ENCODE results near the gene SPPL3.
A peak's percentile ranks its signal among the peaks of the same experiment; 100 is the strongest.
"Not testable (repeated sequence)": the region's sequence is repeated elsewhere in the genome, so short reads cannot be mapped to it uniquely, and the experiment has no call there.

Gene SPPL3

DNA sequence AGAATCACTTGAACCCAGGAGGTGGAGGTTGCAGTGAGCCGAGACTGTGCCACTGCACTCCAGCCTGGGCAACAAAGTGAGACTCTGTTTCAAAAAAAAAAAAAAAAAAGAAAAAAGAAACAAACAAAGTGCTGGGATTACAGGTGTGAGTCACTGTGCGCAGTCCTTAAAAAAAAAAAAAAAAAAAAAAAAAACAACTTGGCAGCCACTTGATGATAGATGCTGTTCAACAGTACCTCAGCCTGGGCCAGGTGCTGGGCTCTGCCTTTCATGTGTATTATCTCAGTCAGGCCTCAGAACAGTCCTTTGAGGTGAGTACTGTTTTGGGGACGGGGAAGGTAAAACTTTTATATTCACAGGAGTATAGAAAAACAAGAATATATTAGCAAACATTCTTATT is 169.0 kb downstream of the SPPL3 start:
- Histone ChIP-seq H3K36me3 (ENCODE audit: control insufficient read depth, low read depth, low read length) (no peaks in the 10 kb centered on the region), H3K4me3 (ENCODE audit: low read length) (no peak overlapping the region), H3K9me3 (ENCODE audit: control insufficient read depth, low read depth, low read length) (no peaks in the 10 kb centered on the region), H3K27ac (ENCODE audit: low read length) (no peak overlapping the region), H3K27me3 (ENCODE audit: control insufficient read depth, insufficient read depth, low read length) (no peaks in the 10 kb centered on the region), H3K9ac (ENCODE audit: low read length) (no peak overlapping the region), H3K4me1 (ENCODE audit: control insufficient read depth, low read depth, low read length) (no peaks in the 10 kb centered on the region)

DNA sequence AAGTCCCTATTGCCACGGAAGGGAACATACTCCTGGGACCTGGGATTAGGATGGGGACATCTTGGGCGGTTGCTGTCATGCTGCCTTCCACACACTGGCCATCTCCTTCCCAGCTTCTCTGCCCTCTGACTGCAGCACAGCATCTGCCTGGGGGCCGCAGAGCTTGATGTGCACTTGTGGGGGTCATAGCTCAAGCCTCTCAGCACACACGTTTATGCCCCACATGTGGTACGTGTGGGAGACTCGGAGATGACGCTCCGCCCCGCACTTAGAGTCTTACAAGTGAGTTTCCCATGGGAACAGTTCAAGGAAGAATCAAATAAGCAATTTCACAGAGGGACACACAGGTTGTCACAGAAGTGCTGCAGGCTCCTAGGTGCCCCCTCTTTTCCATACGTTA is 169.9 kb downstream of the SPPL3 start:
- Histone ChIP-seq H3K4me3 (ENCODE audit: low read length) (no peak overlapping the region), H3K4me1 (ENCODE audit: control insufficient read depth, low read depth, low read length) (no peaks in the 10 kb centered on the region), H3K36me3 (ENCODE audit: control insufficient read depth, low read depth, low read length) (no peaks in the 10 kb centered on the region), H3K9ac (ENCODE audit: low read length) (no peak overlapping the region), H3K9me3 (ENCODE audit: control insufficient read depth, low read depth, low read length) (no peaks in the 10 kb centered on the region), H3K27me3 (ENCODE audit: control insufficient read depth, insufficient read depth, low read length) (no peaks in the 10 kb centered on the region), H3K27ac (ENCODE audit: low read length) (no peak overlapping the region)

DNA sequence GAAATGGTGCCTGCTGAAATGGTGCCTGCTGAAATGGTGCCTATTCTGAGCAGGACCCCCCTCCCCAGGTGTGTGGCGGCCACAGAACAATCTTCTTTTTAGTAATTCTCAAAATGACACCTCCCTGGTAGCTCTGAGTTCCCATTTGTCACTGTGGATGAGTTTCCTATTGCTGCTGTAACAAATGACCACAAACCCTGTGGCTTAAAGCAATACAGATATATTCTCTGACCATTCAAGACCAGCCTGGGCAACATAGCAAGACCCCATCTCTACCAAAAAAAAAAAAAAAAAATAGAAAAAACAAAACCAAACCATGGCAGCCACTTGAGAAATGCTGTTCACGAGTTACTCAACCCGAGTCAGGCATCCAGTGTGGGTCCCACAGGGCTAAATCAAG is 170.6 kb downstream of the SPPL3 start:
- Histone ChIP-seq H3K27ac (ENCODE audit: low read length) (no peak overlapping the region), H3K4me1 (ENCODE audit: control insufficient read depth, low read depth, low read length) (no peaks in the 10 kb centered on the region), H3K9ac (ENCODE audit: low read length) (no peak overlapping the region), H3K27me3 (ENCODE audit: control insufficient read depth, insufficient read depth, low read length) (no peaks in the 10 kb centered on the region), H3K36me3 (ENCODE audit: control insufficient read depth, low read depth, low read length) (no peaks in the 10 kb centered on the region), H3K4me3 (ENCODE audit: low read length) (no peak overlapping the region), H3K9me3 (ENCODE audit: control insufficient read depth, low read depth, low read length) (no peaks in the 10 kb centered on the region)

DNA sequence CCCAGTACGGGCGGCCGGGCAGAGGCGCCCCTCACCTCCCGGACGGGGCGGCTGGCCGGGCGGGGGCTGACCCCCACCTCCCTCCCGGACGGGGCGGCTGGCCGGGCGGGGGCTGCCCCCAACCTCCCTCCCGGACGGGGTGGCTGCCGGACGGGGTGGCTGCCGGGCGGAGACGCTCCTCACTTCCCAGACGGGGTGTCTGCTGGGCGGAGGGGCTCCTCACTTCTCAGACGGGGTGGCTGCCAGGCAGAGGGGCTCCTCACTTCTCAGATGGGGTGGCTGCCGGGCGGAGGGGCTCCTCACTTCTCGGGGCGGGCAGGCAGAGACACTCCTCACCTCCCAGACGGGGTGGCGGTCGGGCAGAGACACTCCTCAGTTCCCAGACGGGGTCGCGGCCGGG is 172.0 kb downstream of the SPPL3 start:
- not testable (repeated sequence) for H3K9ac ChIP-seq (ENCODE audit: low read length); H3K9me3 ChIP-seq (ENCODE audit: control insufficient read depth, low read depth, low read length); H3K4me1 ChIP-seq (ENCODE audit: control insufficient read depth, low read depth, low read length); H3K27me3 ChIP-seq (ENCODE audit: control insufficient read depth, insufficient read depth, low read length); H3K4me3 ChIP-seq (ENCODE audit: low read length); H3K36me3 ChIP-seq (ENCODE audit: control insufficient read depth, low read depth, low read length); H3K27ac ChIP-seq (ENCODE audit: low read length)

DNA sequence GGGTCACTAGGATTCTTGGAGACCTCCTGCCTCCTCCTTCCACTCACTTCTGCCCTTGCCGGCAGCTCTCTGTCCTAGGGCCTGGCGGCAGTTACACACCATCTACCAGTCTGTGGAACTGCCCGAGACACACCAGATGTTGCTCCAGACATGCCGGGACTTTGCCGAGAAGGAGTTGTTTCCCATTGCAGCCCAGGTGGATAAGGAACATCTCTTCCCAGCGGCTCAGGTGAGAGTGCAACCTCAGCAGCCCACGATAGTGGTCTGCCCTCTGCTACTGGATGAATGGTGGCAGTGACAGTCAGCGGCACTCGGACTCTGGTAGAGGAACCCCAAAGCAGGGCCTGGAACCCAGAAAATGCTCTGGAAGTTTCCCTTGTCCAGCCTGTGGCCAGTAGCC is 177.2 kb downstream of the SPPL3 start:
- H3K36me3 ChIP-seq (ENCODE audit: control insufficient read depth, low read depth, low read length): peaks cover 13% of the 10 kb centered on the region
- H3K4me1 ChIP-seq (ENCODE audit: control insufficient read depth, low read depth, low read length): no peaks in the 10 kb centered on the region
- no peak overlapping the region for H3K27ac ChIP-seq (ENCODE audit: low read length)
- peaks cover 6% of the 10 kb centered on the region for H3K27me3 ChIP-seq (ENCODE audit: control insufficient read depth, insufficient read depth, low read length)
- H3K9ac ChIP-seq (ENCODE audit: low read length): no peak overlapping the region
- H3K4me3 ChIP-seq (ENCODE audit: low read length): no peak overlapping the region
- H3K9me3 ChIP-seq (ENCODE audit: control insufficient read depth, low read depth, low read length): no peaks in the 10 kb centered on the region

DNA sequence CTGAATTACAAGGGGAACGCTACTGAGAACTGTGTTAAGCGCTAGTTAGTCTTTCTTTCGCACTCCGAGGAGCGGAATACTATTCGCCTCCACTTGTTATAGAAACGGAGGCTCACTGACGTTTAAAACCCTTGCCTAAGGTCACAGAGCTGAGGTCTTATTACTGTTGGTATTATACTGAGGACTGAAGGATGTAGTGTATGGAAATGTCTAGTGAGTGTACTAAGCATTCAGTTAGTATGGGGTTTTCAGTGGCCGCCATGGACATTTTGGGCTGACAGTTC is 177.7 kb downstream of the SPPL3 start:
- Histone ChIP-seq H3K27me3 (ENCODE audit: control insufficient read depth, insufficient read depth, low read length) (peaks cover 6% of the 10 kb centered on the region), H3K4me3 (ENCODE audit: low read length) (peak overlapping the region; percentile 62), H3K9ac (ENCODE audit: low read length) (no peak overlapping the region), H3K9me3 (ENCODE audit: control insufficient read depth, low read depth, low read length) (no peaks in the 10 kb centered on the region), H3K36me3 (ENCODE audit: control insufficient read depth, low read depth, low read length) (peaks cover 18% of the 10 kb centered on the region), H3K27ac (ENCODE audit: low read length) (no peak overlapping the region), H3K4me1 (ENCODE audit: control insufficient read depth, low read depth, low read length) (no peaks in the 10 kb centered on the region)

DNA sequence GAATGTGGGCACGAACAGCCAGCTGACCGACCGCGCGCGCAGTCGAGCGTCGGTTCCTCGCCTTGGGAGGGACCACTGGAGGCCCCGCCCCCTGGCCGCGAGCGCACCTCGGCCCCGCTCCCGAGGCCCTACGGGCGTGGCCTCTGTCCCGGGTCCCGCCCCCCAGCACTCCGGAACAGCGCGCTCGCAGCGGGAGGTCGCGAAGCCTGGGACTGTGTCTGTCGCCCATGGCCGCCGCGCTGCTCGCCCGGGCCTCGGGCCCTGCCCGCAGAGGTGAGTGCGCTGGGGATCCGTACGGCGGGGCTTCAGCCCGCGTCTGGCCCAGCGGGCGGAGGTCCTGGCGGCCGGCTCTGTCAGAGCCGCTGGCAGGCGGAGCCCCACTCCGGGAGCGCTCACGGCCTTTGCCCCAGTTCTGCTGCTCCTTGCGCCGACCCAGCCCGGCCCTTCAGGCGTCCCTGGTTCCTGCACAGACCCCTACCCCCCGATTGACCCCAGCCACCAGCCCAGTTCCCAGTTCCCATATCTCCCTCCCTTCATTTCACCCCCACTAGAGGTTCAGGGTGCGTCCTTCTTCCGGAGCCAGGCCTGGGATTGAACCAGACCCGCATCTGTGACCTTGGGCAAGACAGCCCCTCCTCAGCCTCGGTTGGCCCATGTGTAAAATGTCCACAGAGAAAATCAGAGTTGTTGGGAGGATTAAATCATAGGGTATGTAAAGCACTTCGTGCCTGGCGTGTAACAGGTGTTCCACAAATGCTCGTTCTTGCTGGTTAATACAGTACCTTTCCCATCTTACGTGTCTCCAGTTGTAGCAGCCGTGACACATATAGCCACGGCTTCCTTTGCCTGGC is 178.3 kb downstream of the SPPL3 start, which contains the start of gene ACADS:
Gene ACADS (plus strand): TSS at position 168 of the 851 bp plus-strand sequence. CDS start 60 bp downstream, at position 228.
- Histone ChIP-seq H3K9ac (ENCODE audit: low read length) (peak within 1 kb of the TSS; percentile 59), H3K27me3 (ENCODE audit: control insufficient read depth, insufficient read depth, low read length) (peaks cover 6% of the 10 kb centered on the region), H3K9me3 (ENCODE audit: control insufficient read depth, low read depth, low read length) (no peaks in the 10 kb centered on the region), H3K4me3 (ENCODE audit: low read length) (peak within 1 kb of the TSS; percentile 62), H3K27ac (ENCODE audit: low read length) (no peak within 1 kb of the TSS), H3K36me3 (ENCODE audit: control insufficient read depth, low read depth, low read length) (peaks cover 24% of the 10 kb centered on the region), H3K4me1 (ENCODE audit: control insufficient read depth, low read depth, low read length) (no peaks in the 10 kb centered on the region)

DNA sequence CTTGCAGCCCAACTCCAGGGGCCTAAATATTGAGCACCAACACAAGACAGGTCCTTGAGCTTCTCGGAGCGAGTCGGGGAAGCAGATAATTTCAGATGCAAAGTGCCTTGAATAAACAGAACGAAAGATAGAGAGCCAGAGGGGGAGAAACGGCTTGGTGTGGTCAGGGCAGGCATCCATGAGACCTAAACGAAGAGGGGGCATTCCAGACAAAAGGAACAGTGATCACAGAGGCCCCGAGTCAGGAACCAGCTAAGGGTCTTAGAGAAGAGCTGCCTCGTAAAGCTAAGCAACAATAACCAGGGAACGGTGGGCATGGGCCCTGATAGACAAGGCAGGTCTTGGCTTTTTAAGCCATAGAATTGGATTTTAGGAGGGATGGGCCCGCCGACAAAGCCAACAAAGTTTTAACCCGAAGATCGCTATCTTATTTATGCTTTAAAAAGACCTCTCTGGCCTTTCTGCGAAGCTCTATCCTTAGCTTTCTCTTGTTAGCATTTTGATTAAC is 179.0 kb downstream of the SPPL3 start:
- peaks cover 6% of the 10 kb centered on the region for H3K27me3 ChIP-seq (ENCODE audit: control insufficient read depth, insufficient read depth, low read length)
- H3K4me3 ChIP-seq (ENCODE audit: low read length): peak overlapping the region; percentile 62
- no peaks in the 10 kb centered on the region for H3K9me3 ChIP-seq (ENCODE audit: control insufficient read depth, low read depth, low read length)
- no peak overlapping the region for H3K27ac ChIP-seq (ENCODE audit: low read length)
- no peaks in the 10 kb centered on the region for H3K4me1 ChIP-seq (ENCODE audit: control insufficient read depth, low read depth, low read length)
- H3K36me3 ChIP-seq (ENCODE audit: control insufficient read depth, low read depth, low read length): peaks cover 30% of the 10 kb centered on the region
- H3K9ac ChIP-seq (ENCODE audit: low read length): no peak overlapping the region

DNA sequence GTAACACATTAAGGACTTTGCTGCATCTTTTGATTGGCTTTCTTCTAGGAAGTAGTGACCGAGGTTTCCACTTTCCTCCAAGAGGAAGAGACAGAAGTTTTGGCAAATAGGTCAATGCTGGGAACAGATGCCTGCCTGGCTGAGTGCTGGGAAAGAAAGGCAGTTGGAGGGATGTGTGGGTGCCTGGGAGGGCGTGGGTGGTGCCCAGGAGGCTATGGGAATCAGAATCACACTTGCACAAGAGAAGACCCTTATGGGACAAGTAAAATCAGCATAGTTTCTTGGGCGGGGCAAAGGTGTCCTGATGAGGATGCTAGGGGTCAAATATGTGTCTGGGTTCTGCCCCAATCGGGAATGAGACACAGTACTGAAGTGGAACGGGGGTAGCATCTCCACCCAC is 179.4 kb downstream of the SPPL3 start:
- Histone ChIP-seq H3K9me3 (ENCODE audit: control insufficient read depth, low read depth, low read length) (no peaks in the 10 kb centered on the region), H3K27me3 (ENCODE audit: control insufficient read depth, insufficient read depth, low read length) (peaks cover 6% of the 10 kb centered on the region), H3K36me3 (ENCODE audit: control insufficient read depth, low read depth, low read length) (peaks cover 35% of the 10 kb centered on the region), H3K9ac (ENCODE audit: low read length) (no peak overlapping the region), H3K4me3 (ENCODE audit: low read length) (peak overlapping the region; percentile 62), H3K4me1 (ENCODE audit: control insufficient read depth, low read depth, low read length) (no peaks in the 10 kb centered on the region), H3K27ac (ENCODE audit: low read length) (no peak overlapping the region)

DNA sequence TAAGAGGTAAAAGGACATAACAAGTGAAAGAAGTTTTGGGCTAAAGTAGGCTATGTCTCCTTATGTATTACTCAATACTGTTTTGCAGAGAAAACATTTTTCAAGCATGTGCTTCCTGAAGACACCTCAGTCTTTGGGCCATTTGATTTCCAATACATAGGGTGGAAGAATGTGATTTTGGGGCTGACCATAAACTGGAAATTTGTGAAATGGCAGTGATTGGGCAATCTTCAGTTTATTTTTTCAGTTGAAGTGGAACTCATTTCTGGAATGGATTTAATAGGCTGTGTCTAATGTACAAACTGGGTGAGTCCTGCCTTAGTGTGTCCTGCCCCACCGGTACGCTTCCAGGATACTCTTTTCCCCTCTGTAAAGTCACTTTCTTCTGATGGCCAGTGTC is 181.4 kb downstream of the SPPL3 start:
- peaks cover 53% of the 10 kb centered on the region for H3K36me3 ChIP-seq (ENCODE audit: control insufficient read depth, low read depth, low read length)
- H3K9me3 ChIP-seq (ENCODE audit: control insufficient read depth, low read depth, low read length): no peaks in the 10 kb centered on the region
- H3K9ac ChIP-seq (ENCODE audit: low read length): no peak overlapping the region
- H3K27ac ChIP-seq (ENCODE audit: low read length): no peak overlapping the region
- no peaks in the 10 kb centered on the region for H3K4me1 ChIP-seq (ENCODE audit: control insufficient read depth, low read depth, low read length)
- peaks cover 6% of the 10 kb centered on the region for H3K27me3 ChIP-seq (ENCODE audit: control insufficient read depth, insufficient read depth, low read length)
- H3K4me3 ChIP-seq (ENCODE audit: low read length): no peak overlapping the region

DNA sequence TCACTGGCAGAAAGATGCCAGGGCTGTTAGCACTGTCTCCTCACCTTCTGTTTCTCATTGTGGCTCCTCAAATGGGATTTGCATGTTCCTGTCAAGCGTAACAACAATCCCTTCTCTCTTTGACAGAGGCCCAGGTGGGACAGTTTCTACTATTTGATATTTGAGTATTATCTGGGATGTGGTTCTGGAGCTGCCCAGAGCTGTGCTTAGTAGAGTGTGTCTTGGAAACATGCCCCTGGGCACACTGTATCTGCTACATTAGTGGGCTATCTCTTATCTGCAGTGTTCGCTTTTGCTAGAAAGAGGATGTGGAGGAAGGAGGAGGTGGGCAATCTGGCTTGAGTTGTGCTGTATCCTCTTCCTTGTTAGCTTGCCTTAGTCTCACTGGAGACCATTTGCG is 182.3 kb downstream of the SPPL3 start:
- no peak overlapping the region for H3K27ac ChIP-seq (ENCODE audit: low read length)
- H3K4me3 ChIP-seq (ENCODE audit: low read length): no peak overlapping the region
- peaks cover 6% of the 10 kb centered on the region for H3K27me3 ChIP-seq (ENCODE audit: control insufficient read depth, insufficient read depth, low read length)
- H3K9ac ChIP-seq (ENCODE audit: low read length): no peak overlapping the region
- H3K9me3 ChIP-seq (ENCODE audit: control insufficient read depth, low read depth, low read length): no peaks in the 10 kb centered on the region
- no peaks in the 10 kb centered on the region for H3K4me1 ChIP-seq (ENCODE audit: control insufficient read depth, low read depth, low read length)
- H3K36me3 ChIP-seq (ENCODE audit: control insufficient read depth, low read depth, low read length): peaks cover 56% of the 10 kb centered on the region
